ENCODE results near the gene EPM2AIP1.
"Not testable (repeated sequence)": the region's sequence is repeated elsewhere in the genome, so short reads cannot be mapped to it uniquely, and the experiment has no call there.

The EPM2AIP1 gene

DNA sequence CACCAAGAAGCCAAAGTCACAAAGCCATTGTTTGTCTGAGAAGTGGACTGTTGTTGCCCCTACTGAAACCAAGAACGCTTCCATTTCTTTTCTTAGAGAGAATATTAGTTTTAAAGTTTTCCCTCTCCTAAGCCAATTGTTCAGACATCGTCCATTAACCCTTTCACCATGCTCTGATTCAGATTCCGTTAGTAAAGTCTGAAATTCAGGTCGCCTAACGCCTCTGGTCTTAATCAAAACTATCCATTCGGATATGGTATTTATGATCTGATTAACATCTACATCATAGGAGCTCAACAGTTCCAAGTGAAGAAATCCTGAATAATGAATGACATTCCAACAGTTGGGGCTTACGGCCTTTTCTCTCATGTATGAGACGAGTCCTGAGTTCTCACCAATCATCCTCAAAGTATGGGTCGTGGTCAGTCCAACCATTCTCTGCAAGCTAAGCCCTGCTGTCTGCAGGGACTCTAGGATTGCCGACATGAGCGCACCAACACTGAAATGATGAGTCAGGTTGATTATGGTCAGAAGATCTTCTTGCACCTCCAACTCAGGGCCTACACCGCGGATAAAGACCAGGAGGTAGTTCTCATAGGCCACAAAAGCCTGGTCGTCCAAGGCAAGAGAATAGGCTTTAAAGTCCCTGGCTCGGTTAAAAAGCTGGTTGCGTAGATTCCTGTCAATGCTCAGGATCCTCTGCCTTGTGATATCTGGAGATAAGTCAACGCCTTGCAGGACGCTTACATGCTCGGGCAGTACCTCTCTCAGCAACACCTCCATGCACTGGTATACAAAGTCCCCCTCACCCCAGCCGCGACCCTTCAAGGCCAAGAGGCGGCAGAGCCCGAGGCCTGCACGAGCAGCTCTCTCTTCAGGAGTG is 767 bp downstream of the EPM2AIP1 start:
- DNase-seq = no peak

DNA sequence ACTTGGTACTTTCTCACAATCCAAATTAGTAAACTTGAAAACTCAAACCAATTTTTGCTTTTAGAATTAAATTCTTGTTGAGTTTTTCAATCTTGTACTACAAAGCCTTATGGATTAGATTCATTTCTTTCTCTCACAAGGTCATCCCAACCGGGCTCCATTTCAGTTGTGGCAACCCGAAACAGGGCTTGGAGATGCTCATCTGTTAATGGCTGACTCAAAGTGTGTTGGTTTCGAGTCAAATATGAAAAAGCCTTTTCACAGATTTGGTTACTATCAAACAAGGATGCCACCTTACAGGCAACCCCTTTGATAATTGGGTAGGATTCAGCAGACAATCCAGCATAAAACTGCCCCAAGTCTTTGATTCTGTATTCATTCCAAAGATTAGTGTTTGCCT is 1.8 kb downstream of the EPM2AIP1 start:
- DNase-seq = no peak

DNA sequence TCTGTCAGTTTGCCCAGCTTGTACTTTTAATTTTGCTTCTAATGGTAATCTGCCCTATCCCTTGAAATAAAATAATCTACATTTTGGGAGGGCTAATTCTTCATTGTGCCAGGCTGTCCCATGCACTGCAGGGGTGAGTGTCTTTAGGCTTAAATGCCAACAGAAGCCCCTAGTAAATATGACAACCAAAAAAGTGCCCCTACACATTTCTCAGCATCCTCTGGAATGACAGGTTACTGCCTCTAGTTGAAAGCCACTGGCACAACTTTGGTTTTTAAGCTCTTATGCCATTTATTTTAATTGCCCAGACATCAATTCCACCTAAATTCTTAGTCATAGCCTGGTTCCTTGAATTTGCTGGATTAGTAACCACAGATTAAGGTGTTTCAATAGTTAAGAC is 3.4 kb downstream of the EPM2AIP1 start:
- DNase-seq = no peak

DNA sequence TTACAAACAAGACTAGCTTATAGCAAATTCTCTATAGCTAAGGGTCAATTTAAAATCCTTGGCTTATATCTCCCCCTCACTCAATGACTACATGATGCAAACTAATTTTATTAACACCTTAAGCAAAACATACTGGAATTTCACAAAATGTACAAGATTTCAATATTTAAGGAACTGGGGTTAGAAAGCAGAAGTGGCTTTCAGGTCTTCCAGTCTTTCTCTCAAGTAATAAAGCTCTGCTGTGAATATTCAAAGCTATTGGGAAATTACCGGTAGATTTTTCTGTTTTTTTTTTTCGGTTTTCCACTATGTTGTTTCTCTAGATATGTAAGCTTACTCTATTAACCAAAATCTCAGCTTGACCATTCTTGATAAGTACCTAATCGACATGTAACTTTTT is 3.9 kb downstream of the EPM2AIP1 start:
- DNase-seq = no peak

DNA sequence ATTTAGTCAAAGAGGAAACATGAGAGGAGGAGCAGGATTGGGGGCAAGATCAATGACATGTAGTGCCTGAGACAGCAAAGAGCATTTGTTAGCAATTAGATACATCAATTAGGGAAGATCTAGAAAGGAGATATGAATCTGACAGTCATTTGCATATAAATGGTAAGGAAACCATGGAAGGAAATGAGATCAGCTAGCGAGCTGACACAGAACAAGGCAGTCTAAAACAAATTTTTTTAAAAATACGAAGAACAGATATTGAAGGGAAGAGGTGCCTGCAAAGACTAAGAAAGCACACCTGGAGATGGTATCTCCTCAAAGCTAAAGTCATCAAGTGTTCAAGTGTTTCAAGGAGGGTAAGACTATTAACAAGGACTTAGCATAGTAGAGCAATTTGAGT is 4.6 kb downstream of the EPM2AIP1 start:
- DNase-seq = no peak

DNA sequence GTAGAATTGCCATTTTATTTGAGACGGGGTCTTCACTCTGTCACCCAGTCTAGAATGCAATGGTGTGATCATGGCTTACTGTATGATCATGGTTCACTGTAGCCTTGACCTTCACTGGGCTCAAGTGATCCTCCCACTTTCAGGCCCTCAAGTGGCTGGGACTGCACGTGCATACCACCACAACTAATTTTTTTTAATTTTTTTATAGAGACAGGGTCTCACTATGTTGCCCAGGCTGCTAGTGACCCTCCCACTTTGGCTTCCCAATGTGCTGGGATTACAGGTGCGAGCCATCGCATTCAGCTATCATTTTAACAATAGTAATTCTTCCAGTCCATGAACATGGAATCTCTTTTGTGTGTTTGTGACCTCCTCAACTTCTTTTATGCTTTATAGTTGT is 11.9 kb downstream of the EPM2AIP1 start:
- DNase-seq = no peak

DNA sequence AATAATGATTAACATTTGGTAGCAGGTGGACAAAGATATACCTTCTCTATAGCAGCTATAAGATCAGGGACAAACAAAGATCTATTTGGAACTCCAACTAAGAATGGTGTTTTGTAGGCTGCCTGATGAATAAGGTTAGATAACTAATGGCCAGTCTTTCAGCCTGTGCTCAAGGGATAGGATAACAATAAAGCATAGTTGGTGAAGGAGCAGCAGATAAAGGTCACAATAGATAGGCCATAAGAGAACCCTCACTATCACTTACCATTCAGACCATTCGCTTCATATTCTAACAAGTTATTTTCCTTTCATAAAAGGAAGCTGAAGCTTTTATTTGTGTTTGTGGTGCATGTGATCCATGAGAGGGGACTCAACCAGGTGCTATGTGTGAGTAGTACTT is 19.8 kb downstream of the EPM2AIP1 start:
- no peak for DNase-seq

DNA sequence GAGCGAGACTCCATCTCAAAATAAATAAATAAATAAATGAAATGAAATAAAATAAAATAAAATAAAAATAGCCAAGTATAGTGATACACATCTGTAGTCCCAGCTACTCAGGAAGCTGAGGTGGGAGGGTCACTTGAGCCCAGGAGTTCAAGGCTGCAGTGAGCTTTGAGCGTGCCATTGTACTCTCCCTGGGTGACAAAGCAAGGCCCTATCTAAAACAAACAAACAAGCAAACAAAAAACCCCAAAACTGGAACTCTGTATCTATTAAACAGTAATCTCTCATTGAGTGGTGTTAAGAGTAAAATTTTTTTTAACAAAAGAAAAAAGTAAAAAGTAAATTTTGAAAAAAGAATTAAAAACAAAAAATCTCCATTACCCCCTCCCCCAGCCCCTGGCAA is 20.8 kb downstream of the EPM2AIP1 start:
- no peak for DNase-seq

DNA sequence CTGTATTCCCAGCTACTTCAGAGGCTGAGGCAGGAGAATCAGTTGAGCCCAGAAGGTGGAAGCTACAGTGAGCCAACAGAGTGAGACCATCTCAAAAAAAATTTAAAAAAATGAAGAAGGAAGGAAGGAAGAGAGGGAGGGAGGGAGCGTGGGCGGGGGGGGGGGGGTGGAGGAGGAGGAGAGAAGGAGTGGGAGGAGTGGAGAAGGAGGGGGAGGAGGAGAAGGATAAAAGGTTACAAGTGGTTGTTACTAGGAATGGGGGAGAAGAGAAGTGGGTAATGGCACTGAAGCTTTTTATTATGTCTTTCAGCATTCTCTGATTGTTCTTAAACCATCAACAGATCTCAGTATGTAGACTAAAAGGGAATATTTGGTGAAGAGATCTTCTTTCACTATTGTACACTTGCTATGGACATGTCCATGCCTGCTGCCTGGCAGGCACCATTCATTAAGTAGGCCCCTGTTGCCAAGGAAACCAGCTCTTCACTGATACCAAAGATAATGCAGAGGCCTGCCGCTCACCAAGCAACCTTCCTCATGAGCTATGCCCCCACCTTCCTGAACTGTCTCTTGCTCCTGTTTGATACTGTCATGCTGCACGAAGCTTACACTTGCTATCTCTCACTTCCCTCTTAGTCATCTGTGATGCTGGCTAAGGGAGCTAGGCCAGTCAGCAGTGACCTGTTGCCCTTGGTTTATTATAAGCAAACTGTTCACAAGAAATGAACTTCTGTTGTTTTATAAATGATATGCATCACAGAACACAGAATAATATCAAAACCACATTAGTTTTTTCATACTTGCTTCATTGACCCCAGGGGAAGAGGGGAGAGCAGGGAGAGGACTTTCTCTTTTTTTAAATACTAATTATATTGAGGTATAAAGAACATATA is 23.1 kb downstream of the EPM2AIP1 start:
- DNase-seq = peak; percentile 15

DNA sequence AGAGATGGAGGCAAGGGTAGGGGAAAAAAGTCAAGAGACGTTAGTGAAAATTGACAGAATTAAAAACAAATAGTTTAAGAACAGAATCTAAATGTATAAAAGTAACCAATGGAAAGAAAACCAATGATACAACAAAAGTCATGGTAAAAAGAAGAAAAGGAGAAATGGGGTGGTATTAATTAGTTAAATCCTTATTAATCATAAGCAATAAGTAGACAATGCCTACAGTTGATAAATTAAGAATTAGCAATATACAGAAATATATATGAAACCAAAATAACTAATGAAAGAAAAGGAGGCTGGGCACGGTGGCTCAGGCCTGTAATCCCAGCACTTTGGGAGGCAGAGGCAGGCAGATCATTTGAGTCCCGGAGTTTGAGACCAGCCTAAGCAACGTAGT is 23.8 kb downstream of the EPM2AIP1 start:
- DNase-seq = no peak

DNA sequence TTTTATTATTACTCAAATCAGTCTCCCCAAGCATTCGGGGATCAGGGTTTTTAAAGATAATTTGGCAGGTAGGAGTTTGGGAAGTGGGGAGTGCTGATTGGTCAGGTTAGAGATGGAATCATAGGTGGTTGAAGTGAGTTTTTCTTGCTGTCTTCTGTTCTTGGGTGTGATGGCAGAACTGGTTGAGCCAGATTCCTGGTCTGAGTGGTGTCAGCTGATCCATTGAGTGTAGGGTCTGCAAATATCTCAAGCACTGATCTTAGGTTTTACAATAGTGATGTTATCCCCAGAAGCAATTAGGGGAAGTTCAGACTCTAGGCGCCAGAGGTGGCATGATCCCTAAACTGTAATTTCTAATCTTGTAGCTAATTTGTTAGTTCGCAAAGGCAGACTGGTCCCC is 27.5 kb downstream of the EPM2AIP1 start:
- no peak for DNase-seq

DNA sequence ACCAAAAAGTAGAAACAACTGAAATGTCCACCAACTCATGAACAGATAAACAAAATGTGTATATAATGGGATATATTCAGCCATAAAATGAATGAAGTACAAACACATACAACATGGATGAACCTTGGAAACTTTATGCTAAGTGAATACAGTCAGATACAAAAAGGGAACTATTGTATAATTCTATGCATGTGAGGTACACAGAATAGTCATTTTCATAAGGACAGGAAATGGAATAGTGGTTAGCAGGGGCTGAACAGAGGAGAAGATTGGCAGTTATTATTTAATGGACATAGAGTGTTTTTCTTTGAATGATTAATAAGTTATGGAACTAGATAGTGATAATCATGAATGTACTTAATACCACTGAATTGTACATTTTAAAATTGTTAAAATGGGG is 28.1 kb downstream of the EPM2AIP1 start:
- no peak for DNase-seq

DNA sequence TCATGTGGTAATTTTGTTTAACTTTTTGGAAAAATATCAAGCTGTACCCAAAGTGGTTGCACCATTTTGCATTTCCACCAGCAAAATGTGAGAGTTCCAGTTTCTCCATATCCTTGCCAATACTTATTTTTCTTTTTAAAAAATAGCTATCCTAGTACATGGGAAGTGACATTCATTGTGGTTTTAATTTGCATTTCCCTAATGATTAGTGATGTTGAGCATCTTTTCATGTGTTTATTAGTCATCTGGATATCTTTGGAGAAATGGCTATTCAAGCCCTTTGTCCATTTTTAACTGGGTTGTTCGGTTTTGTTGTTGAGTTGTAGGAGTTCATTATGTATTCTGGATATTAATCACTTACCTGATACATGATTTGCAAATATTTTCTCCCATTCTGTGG is 28.6 kb downstream of the EPM2AIP1 start:
- DNase-seq = no peak

DNA sequence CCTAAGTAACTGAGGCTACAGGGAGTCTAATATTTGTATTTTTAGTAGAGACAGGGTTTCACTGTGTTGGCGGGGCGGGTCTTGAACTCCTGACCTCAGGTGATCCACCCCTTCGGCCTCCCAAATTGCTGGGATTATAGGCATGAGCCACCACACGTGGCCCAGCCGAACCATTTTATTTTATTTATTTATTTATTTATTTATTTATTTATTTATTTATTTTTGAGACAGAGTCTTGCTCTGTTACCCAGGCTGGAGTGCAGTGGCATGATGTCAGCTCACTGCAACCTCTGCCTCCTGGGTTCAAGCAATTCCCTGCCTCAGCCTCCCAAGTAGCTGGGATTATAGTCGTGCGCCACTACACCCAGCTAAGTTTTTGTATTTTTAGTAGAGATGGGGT is 29.9 kb downstream of the EPM2AIP1 start:
- DNase-seq = not testable (repeated sequence)

DNA sequence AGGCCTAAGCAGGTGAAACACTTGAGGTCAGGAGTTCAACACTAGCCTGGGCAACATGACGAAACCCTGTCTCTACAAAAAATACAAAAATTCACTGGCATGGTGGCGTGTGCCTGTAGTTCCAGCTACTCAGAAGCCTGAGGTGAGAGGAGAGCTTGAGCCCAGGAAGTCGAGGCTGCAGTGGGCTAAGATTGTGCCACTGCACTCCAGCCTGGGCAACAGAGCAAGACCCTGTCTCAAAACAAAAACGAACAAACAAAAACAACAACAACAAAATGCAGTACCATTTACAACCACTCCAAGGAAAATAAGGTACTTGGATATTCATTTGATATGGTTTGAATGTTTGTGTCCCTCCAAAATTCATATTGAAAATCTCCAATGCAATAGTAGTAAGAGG is 32.4 kb downstream of the EPM2AIP1 start:
- DNase-seq = no peak

DNA sequence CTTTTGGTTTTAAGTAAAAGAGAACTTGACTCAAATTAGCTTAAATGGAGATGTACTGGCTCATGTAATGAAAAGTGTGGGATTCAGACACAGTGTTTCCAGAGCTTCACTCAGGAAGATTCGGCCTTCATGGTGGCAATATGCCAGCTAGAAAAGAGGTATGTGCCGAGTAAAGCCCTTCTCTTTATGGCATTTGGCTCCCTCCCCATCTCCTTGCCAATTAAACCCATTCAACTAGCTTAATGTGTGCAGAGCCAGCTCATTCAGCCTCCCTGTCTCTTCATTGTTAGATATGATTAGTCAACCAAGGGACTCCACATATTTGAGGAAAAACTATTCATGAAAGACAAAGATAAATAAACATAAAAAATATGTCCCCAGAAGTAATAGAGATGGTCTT is 33.1 kb downstream of the EPM2AIP1 start:
- no peak for DNase-seq

DNA sequence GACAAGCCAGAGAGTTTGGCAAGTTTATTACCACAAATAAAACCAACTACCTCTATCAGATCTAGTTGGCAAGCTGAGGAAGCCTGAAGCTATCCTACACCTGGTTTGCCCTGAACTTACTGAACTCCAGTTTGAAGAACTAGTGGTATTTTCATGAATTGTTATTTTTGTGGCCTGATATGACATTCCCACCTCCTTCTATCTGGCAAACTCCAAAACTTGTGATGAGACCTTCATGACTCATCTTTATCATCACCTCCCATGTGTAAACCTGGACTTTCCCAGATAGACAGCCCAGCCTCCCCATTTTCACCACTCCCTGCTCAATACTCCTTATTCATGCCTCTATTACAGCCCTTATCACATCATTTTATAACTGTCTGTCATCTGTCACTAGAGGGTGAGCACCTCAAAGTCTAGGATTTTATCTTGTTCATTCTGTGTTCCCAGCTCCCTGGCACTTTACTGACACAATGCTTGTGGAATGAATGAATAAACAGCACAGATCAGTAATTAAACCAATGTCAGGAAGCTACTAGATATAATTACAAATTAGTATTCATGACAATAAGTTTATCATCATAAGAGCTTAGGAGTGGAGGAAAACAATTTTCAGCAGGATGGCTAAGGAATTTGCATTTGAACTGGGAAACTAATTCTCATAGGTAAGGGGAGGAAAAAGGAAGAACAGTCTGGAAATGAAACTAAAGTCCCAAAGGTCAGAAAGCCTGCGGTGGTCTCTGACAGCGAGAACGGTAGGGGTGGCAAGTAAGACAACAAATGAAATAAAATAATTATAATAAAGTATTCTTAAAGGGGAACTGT is 34.9 kb downstream of the EPM2AIP1 start:
- DNase-seq = no peak

DNA sequence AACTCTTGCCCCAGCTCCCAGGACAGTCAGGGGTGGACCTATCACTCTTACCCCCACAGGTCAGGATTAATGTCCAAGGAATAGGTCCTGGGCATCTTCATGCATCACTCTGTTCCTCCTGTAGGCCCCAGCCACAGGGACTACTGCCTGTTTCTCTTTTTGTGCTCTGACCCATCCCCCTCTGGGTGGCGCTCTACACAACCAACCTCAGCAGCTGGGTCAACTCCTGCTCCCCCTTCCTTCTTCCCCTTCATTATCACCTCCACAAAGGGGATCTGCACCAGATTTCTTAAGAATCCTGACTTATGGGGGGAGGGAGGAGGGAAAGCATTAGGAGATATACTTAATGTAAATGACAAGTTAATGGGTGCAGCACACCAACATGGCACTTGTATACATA is 35.9 kb downstream of the EPM2AIP1 start:
- no peak for DNase-seq

DNA sequence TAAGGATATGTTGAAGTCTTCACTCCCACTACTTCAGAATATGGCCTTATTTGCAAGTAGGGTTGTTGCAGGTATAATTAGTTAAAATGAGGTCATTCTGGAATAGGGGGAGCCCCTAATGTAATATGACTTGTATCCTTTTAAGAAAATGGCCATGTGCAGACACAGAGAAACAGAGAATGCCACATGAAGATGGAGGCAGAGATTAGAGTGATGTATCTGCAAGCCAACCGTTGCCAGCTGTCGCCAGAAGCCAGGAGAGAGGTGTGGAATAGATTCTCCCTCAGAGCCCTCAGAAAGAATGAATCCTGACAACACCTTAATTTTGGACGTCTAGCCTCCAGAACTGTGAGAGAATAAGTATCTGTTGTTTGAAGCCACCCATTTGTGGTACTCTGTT is 36.8 kb downstream of the EPM2AIP1 start:
- no peak for DNase-seq

DNA sequence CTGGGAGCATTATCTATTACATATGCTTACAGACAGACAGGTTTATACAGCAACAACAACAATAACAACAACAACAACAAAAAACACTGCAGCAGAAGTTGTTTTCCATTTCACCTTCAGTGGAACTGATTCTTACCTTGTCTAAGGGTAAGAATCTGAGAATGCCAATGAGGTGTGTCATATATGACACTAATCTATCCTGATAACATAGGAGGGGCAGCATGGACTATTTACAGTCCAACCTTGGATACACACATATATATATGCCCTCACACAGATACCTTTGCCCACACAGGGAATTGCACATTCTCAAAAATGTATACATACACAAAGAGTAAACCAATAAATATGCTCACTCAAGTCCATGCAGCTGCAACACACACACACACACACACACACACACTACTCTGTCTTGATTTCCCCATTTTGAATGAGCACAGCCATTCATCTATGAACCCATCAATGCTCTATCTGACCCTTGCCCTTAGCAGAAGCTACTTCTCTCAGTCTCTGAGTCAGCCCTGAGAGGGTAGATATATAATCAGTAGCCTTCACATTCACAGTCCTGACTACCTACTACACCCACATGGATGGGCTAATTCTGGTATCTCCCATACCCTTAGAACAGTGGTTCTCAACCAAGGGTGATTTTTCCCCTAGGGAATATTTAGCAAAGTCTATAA is 38.3 kb downstream of the EPM2AIP1 start:
- no peak for DNase-seq

DNA sequence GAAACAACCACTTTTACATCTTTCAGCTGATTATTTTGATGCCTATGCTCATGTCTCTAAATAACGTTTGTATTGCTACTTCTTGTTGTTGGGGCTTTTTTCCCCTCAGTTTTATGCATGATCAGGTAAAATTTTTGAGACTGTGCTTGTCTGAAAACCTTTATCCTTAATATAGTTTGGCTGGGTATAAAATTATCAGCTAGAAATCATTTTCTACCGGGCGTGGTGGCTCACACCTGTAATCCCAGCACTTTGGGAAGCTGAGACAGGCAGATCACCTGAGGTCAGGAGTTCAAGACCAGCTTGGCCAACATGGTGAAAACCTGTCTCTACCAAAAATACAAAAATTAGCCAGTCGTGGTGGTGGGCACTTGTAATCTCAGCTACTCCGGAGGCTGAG is 45.1 kb downstream of the EPM2AIP1 start:
- DNase-seq = not testable (repeated sequence)

DNA sequence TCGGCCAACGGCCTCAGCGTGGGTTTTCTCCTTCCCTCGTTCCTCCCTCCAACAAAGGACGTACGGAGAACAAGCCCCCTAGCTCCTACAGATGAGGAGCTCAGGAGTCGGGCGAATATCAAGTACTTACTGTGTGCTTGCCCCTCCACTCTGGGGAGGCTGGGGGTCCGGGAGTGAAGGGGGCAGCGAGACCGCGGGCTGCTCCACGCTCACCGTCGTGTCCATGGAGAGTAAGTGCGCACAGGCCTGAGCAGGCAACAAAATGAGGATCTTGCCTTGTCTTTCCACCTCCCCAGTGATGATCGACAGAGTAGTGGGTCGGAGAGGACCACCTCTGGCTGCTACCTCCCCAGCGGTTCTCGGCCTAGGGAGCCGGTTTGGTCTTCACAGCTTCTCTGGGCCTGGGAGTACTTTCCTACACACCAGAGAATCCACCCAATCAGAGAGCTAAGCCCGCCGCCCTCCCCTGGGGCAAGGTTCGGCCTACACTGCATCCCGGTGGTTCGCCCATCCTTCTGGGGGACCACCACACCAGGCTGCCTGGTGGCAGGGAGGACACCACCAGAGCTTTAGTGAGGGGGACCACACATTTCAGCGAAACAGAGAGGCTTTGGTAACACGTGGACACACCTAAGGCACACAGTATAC is 47.5 kb downstream of the EPM2AIP1 start:
- DNase-seq = no peak
